CD4-positive, alpha-beta T cell treated with Interferon gamma for 1 hour (primary cell): Measurements from ENCODE around the gene CHL1.

Experiments
- DNase-seq: peaks from one replicate; pipeline ENCODE4 v3.0.0-alpha.2; 2020

CHL1 gene

GRCh38 chr3:418239-418929 is 221.8 kb downstream of the CHL1 start:
- no peak for DNase-seq

GRCh38 chr3:420584-420983 is 224.0 kb downstream of the CHL1 start:
- no peak for DNase-seq

- no peak for DNase-seq
Observed at GRCh38 chr3:425079-425478, 228.5 kb downstream of the CHL1 start.

GRCh38 chr3:426072-426471 is 229.5 kb downstream of the CHL1 start:
- no peak for DNase-seq

GRCh38 chr3:427128-427527 is 230.6 kb downstream of the CHL1 start:
- DNase-seq, result no peak

- DNase-seq, result no peak
Observed at GRCh38 chr3:430186-430585, 233.6 kb downstream of the CHL1 start.

GRCh38 chr3:435161-435560 is 238.6 kb downstream of the CHL1 start:
- no peak for DNase-seq

GRCh38 chr3:436053-436452 is 239.5 kb downstream of the CHL1 start:
- DNase-seq, result no peak

- no peak for DNase-seq
Observed at GRCh38 chr3:440826-441225, 244.3 kb downstream of the CHL1 start.

- DNase-seq, result no peak
Observed at GRCh38 chr3:445960-446359, 249.4 kb downstream of the CHL1 start.

- DNase-seq, result no peak
Observed at GRCh38 chr3:447671-448070, 251.1 kb downstream of the CHL1 start.

GRCh38 chr3:449711-450110 is 253.1 kb downstream of the CHL1 start:
- no peak for DNase-seq

GRCh38 chr3:452221-452620 is 255.7 kb downstream of the CHL1 start:
- no peak for DNase-seq

- DNase-seq, result no peak
Observed at GRCh38 chr3:453106-453505, 256.5 kb downstream of the CHL1 start.

- no peak for DNase-seq
Observed at GRCh38 chr3:454986-455385, 258.4 kb downstream of the CHL1 start.

- DNase-seq, result no peak
Observed at GRCh38 chr3:458124-458523, 261.6 kb downstream of the CHL1 start.

GRCh38 chr3:458653-459310 is 262.2 kb downstream of the CHL1 start:
- no peak for DNase-seq
